Subcutaneous adipose tissue (tissue), 4 donors: Measurements from ENCODE around the gene CSNK2B. TPM values are rescaled to one million over a fixed set of nuclear protein-coding genes. Genes with fewer than 3 reads are reported as not detected.

Experiments
- CTCF ChIP-seq: fragments of 450-650 bp; IDR thresholded peaks from one replicate; pipeline ENCODE4 v1.5.1; 2016; ENCODE audit warnings: low read depth, mild to moderate bottlenecking, control low read depth, antibody characterized with exemption, moderate library complexity
- total RNA-seq, 4 donors: library from RNA; depleted of rRNA; stranded (reverse); fragments of >200 nt; gene quantifications; one replicate each; pipeline ENCODE4 v1.1.0, GENCODE V29; 2016

Gene CSNK2B
- total RNA-seq, 4 donors from 2014 or later: 146 to 170 (median 165) TPM

- TF ChIP-seq CTCF: no peak
Measured at GRCh38 chr6:31677955-31678354, 12.1 kb downstream of the CSNK2B start.

- no peak for TF ChIP-seq CTCF
Measured at GRCh38 chr6:31680226-31681134, 14.6 kb downstream of the CSNK2B start, which contains the start of gene LY6G5C. TSS of gene LY6G5C (minus strand) at chr6:31681067. CDS start at chr6:31680373, 694 bp downstream.

- TF ChIP-seq CTCF: no peak
Measured at GRCh38 chr6:31681135-31681671, 15.3 kb downstream of the CSNK2B start.

GRCh38 chr6:31683591-31683990, 17.7 kb downstream of the CSNK2B start:
- TF ChIP-seq CTCF: no peak

- TF ChIP-seq CTCF: no peak
Measured at GRCh38 chr6:31686483-31686882, 20.6 kb downstream of the CSNK2B start.

- no peak for TF ChIP-seq CTCF
Measured at GRCh38 chr6:31687321-31687720, 21.4 kb downstream of the CSNK2B start.
